Activated T-helper 1 cell treated with Interleukin-2 at 50 U/mL for 16 hours (primary cell): Measurements from ENCODE around the gene PPM1B.
"Not testable (repeated sequence)": the region's sequence is repeated elsewhere in the genome, so short reads cannot be mapped to it uniquely, and the experiment has no call there.

Source experiments
- DNase-seq: peaks from one replicate; pipeline ENCODE4 v3.0.0-alpha.2; 2020; ENCODE audit warnings: low read depth

Gene PPM1B

DNA sequence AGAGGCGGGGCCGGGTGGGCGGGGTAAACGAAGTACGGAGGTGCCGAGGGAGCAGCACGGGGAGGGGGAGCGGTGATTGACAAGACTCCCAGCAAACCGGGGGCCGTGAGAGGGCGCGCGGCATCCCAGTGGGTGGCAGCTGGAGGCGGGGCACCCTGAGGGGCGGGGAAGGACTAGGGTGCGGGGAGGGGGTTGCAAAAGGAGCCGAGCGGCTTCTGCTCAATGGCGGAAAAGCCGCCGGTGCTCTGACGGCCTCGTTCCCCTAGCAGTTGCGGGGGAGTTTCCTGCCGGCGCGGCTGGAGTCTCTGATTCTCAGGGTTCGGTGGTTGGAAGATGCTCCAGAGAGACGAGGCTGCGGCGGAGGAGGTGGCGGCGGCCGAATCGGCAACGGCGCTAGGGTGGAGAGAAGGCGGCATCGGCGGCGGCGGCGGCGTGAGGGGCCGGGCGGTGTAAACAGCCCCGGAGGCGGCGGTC, at the start of gene PPM1B:
TSS of gene PPM1B (plus strand) at position 195 of the 474 bp plus-strand sequence. CDS start 32,325 bp downstream, outside the sequence.
- peak; percentile 99 for DNase-seq

DNA sequence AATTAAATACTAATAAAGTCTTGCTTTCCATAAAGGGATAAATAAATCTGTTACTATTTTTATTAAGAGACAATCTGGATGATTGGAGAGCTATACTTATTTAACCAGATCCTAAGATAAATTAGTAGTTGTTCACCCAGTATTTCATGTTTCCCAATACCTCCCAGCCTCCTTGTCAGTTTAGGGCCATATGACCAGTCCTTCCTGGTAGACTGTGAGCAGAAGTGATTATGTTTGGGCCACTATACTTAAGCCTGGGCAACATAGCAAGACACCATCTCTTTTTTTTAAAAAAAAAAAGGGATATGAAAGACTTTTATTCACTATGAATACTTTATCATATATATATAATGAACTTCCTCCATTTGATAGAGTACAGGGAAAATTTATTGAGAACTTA, 48.8 kb upstream of the PPM1B start:
- DNase-seq = no peak

DNA sequence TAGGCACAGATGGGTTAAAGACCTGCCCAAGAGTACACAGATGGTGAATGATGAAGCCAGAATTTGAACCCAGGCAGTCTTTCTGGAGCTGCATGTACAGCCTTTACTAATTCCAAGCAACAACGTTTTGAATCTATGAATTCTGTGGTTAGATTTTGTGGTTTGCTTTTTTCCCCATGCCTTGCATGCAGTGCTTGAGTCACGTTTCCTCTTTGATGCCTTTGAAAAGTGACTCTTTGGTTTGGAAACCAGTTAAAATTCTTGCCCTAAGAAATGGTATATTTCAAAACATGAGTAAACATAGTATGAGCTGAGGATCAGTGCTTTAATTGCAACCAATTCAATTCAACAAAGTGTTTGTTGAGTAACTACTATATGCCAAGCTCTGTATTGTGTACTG, 48.2 kb upstream of the PPM1B start:
- DNase-seq = no peak

DNA sequence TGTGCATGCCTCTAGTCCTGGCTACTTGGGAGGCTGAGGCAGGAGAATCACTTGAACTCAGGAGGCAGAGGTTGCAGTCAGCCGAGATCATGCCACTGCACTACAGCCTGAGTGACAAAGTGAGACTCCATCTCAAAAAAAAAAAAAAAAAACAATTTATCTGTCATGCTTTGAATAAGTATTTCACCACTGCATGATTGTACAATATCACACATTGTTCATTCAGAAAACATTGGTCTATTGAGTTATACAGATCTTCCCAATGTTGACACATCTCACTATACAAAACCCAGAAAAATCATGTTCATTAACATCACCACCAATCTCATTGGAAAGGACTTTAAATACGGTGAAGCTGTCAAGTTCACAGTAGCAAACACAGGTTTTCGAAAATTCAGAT, 46.8 kb upstream of the PPM1B start:
- no peak for DNase-seq

DNA sequence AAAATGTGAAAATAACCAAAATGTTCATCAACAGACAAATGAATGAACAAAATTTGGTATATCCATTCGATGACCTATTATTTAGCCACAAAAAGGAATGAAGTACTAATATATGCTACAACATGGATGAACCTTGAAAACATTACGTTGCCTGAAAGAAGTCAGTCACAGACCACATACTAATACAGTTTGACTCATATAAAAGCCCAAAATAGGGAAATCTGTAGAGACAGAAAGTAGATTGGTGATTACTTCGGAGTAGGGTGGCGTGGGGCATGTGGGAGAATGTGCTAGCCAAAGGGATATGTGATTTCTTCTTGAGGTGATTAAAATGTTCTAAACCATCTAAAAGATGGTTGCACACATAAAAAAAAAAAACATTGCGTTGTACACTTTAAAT, 44.2 kb upstream of the PPM1B start:
- no peak for DNase-seq

DNA sequence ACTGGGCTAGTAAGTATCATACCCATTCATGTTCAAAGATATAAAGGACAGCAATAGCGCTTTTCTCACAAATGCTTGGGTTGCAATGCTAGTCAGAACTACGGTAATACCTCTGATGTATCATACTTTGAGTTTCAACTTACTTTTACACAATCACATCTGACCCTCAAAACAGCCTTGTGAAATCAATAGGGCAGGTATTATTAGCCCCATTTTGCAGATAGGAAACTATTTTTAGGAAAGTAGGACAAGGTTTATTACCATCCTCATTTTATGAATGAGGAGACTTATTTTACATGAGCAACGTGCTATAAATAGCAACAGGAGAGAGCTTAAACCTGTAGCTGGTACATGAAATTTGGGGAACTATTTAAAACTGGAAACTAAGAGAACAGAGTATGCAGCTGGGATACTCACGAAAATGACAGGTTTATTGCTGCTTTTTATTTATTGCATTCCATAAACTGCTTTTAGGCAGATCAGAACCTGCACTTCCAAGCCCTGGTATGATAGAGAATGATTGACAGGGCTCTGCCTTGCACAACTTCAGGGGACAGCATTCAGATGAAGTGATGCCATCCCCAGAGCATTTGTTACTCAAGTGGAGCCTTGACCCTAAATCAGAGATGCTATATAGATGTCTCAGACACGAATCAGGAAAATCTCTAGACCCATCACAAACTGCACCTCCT, 42.4 kb upstream of the PPM1B start:
- DNase-seq = no peak

DNA sequence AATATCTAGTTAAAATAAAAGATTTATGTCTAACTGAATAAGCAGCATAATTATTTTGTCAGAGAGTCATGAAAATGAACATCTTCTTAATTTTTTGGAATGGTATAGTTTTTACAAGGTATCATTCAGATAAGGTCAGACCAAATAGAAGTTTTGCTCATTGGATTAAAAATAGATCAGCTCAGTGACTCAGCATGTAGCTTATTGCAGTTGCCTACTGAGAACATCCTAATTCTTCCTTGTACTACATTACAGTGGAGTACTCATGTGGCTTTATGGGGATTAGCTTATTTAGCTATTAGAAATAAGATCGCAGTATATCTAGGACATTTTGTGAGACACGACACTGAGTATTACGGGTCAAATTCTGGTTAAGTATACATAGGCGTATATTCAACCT, 38.2 kb upstream of the PPM1B start:
- DNase-seq = no peak

DNA sequence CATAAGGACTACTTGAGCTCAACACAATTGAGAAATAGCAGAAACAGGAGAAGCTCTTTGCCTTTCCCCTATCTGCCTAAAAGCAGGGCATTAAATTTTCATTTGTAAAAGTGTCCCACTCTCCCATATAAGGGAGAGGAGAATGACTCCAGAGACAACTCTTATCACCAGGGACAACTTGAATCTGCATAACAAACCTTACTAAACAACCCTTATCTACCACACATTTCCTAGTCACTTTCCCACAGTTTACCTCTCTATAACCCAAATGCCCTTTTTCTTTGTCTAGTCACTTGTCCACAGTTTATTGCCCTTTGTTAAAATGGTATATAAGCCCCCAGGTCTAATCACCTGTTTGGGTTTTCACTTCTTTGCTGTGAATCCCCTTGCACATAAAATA, 37.5 kb upstream of the PPM1B start:
- no peak for DNase-seq

DNA sequence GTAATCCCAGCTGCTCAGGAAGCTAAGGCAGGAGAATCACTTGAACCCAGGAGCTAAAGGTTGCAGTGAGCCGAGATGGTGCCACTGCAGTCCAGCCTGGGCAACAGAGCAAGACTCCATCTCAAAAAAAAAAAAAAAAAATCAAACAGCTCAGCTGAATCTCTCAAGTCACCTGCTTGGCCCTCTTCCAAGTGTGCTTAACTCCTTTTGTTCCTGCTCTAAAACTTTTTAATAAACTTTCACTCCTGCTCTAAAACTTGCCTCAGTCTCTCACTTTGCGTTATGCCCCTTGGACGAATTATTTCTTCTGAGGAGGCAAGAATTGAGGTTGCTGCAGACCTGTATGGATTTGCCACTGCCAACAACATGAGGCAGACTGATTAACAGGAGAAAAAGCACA, 35.1 kb upstream of the PPM1B start:
- DNase-seq = not testable (repeated sequence)

DNA sequence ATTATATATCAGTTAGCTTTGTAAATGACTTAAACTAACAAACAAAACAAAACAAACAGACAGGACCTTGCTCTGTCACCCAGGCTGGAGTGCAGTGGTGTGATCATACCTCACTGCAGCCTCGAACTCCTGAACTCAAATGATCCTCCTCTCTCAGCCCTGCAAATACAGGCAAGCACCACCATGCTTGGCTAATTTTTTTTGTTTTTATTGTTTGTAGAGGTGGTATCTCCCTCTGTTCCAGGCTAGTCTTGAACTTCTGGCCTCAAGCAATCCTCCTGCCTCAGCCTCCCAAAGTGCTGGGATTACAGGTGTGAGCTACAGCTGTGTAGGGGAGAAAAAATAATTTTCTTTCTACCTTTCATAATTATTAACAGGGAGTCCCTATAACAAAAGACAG, 33.8 kb upstream of the PPM1B start:
- DNase-seq = no peak

DNA sequence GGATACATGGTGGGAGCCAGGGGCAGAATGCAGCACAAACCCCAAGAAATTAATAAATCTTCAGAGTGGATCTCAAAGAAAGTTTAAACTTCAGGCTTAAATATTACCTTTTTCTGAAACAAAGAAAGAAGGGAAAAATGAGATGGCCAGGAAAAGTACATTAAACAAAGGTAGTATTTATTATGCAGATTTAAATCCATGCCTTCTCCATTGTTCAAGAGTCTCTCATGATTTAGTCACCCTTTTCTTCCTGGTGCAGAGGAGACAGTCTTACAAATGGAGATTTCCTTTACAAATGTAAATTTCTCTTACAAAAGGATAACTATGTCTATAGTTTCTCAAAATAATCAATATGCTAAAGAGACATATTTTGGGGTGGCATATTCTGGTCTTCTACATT, 33.4 kb upstream of the PPM1B start:
- DNase-seq = no peak

DNA sequence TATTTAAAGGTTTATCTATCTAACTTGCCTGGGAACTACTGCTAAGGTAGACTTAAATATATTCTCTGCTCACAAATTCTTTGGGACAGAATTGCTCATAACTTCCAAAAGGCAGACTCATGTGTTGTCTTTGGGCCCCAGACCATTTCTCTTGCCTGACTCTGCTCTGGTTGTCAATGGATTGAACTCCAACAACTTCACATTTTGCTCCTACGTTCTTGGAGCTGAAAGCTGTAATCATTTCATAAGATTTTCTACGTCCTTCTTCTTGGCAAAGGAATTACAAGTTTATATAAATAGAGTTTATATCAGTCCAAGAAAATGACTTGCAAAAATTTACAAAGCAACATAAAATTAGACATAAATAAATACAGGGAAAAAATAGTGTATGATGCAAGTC, 32.9 kb upstream of the PPM1B start:
- DNase-seq = no peak

DNA sequence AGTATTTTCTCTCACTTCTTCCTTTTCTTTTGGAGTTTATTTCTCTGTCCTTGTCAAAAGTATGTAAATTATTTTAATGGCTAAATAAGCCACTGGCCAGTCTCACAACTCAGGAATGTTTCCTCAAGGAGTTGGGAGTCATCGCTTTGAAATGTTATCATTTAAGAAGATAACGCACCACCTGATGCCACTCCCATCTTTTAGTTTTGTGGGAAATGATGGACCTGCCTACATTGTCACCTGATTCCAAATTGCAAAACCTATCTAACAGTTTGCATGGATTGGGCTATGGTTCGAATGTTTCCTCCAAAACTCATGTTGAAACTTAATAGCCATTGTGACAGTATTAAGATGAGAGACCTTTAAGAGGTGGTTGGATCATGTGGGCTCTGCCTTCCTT, 32.4 kb upstream of the PPM1B start:
- no peak for DNase-seq

DNA sequence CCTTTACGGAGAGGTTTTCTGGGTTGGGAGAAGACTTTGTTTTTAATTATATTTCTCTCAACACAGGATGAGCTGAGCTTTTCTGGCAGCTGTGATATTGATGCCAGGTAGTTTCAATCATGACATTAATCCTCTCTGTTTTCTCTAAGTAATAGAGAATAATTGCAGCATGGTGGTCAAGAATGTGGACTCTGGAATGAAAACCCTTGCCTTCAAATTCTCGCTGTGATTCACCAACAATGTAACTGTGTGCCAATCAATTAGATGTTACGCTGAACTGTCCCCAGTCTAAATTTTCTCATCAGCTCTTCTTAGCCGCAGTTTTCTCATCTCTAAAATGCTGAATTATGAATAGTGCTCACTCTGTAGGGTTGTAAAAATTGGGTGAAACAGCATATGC, 31.6 kb upstream of the PPM1B start:
- DNase-seq = no peak

DNA sequence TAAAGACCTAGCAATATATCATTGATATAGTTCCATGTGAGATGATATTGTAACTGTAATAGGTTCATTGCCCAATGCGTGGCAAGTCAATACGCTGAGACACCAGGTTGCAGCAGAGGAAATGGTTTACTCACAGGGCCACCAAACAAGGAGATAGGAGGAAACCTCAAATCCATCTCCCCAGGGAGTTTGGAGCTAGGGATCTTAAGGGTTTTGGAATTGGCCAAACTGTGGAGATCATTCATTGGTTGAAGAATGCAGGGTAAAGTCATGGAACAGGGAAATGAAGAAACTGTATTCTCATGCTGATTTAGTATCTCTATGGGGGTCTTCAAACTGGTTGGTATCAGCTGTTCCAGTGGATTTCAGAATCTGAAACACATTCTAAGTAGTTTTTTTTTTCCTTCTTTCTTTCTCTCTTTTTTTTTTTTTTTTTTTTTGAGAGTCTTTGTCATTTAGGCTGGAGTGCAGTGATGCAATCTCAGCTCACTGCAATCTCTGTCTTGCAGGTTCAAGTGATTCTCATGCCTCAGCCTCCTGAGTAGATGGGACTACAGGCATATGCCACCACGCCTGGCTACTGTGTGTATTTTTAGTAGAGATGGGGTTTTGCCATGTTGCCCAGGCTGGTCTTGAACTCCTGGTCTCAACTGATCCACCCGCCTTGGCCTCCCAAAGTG, 30.7 kb upstream of the PPM1B start:
- no peak for DNase-seq

DNA sequence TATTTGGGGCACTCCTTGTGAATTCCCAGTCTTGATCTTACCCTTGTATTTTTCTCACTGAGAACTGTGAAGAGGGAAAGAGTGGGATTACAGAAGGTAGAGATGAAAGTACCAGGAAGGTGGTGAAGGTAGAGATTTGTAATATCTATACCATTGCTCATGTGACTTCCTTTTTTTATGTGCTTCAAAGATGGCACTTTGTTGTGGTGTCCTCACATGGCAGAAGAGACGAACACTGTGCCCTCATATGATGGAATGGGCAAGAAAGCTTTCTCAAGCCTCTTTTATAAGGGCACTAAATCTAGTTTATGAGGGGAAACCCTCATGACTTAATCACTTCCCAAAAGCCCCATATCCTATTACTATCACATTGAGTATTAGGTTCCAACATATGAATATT, 28.9 kb upstream of the PPM1B start:
- no peak for DNase-seq

DNA sequence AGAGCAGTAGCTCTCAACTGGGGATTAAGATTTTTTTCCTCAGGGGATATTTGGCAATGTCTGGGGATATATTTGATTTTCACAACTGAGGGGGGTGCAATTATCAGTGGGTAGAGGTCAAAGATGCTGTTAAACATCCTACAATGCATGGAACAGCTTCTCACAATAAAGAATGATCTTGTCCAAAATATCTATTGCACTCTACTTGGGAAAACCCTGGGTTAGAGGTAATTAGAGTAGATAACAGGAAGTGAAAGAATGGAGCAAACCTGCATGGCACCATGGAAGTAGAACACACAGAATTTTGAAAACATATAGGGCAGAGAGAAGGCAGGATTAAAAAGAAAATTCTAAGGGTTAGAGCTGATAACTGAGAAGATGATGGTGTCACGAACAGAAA, 26.4 kb upstream of the PPM1B start:
- no peak for DNase-seq

DNA sequence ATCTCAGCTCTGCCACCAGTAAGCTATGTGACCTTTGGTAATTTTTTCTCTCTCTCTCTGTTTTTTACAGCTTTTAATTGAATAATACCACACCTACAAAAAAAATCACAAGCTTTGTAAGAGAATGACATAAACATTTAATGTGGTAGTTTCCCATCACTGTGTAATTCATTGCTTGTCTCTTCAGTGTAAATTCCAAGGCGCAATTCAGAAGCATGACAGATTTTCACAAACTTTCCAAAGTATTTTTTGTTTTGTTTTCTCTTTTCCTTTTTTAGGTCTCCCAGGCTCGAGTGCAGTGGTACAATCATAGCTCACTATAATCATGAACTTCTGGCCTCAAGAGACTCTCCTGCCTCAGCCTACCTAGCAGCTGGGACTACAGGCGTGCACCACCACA, 25.0 kb upstream of the PPM1B start:
- DNase-seq = no peak

DNA sequence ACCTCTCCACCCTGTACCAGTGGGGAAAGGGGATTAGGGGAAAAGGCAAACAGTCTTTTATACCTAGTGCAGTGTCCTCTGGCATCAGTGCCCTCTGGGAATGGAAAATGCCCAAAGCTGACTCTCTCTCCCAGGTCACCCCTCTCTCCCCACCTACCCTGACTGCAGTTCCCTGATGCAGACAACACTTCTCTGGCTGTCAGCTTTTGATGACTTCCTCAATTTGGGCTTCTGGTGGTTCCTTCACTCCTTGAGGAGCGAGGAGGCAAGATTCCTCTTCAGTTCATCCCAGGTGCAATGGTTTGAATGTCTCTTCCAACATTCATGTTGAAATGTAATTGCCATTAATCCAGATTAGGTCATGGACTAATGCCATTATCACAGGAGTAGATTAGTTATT, 19.7 kb upstream of the PPM1B start:
- DNase-seq = no peak

DNA sequence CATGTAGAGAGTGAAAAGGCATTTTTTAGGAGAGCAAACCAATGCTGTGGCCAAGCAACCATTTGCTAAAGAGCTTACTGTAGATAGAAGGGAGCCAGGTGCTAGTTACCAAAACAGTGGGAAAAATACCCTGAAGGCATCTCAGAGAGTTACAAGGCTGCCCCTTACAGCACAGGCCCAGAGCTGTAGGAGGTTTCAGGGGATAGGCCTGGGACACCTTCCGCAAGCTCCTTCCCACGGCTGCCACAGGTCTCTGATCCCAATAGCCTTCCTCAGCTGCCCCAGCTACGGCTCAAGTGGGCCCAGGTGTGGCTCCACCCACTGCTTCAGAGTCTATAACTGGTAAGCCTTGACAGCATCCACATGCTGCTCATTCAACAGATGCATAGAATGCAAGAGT, 18.2 kb upstream of the PPM1B start:
- no peak for DNase-seq

DNA sequence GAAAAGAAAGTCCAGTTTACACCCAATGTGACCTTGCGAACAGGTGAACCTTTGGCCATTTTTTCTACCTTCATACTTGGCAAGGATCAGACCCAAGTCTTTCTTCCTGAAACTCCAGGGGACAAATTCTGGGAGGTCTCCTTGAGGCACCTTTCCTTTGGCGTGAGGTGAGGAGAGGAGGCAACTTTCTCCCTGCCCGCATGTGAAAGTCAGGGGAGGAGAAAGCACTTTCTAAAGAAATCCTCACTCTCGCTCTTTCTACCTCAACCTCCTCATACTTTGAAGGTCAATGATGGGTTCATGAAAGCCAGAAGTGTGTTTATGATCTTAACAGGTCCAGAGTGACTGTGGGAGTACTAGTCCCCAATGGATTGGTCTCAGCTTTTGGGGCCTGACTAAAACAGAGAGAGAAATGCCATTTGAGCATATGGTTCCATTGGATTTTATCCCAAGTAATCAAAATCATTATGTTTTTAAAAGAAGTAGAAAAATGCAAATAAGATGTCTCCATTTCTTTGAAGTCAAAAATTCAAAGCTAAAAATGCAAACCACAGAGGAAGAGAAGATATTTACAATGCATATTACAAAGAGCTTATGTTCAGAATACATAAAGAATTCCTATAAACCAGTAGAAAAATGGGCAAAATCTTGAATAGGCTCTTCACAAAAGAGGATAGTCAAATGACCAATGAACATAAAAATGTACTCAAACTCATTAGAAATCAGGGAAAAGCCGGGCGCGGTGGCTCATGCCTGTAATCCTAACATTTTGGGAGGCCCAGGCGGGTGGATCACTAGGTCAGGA, 15.6 kb upstream of the PPM1B start:
- no peak for DNase-seq

DNA sequence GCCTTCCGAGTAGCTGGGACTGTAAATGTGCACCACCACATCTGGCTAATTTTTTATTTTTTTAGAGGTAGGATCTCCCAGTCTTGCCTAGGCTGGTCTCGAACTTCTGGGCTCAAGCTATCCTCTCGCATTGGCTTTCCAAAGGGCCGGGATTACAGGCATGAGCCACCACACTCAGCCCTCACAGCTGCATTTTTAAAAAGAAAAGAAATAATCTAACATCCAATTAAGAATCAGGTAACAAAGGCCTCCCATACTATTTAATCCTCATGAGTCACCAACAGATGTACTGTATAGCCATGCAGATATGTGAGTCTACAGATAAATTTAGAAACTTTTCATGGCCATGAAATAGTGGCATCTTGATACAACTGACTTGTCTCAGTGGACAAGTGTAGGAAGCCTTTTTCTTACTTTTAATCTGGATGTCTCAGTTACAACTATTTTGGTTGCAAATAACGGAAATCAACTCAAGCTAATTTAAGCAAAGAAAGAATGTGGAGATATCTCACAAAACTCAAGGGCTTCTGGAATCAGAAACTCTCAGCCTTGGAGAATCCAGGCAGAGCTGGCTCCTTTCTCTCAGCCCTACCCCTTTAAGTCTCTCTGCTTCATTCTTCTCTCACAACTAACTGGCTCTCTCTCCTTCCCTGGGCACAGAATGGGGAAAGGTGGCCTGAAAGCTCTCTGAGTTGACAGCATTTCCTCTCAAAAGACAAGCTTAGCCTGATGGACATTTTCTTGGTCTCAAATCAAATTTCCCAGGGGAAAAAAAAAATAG, 12.8 kb upstream of the PPM1B start:
- no peak for DNase-seq
